H7 (cell line): ENCODE measurements around the gene SCT. TPM values are rescaled to one million over a fixed set of nuclear protein-coding genes. Genes with fewer than 3 reads are reported as not detected.
A peak's percentile ranks its signal among the peaks of the same experiment; 100 is the strongest.
"Not testable (repeated sequence)": the region's sequence is repeated elsewhere in the genome, so short reads cannot be mapped to it uniquely, and the experiment has no call there.

Experiments used
- DNase-seq: peaks from one replicate; pipeline ENCODE4 v3.0.0; 2012
- H3K27me3 ChIP-seq: 2 replicates; pipeline ENCODE4 v1.6.0; 2011; ENCODE audit warnings: mild to moderate bottlenecking, low read length; ENCODE audit not compliant: control insufficient read depth, insufficient read depth
- H3K36me3 ChIP-seq: replicated peaks from 2 replicates; pipeline ENCODE4 v1.5.1; 2011; ENCODE audit warnings: low read length; ENCODE audit not compliant: control insufficient read depth, insufficient read depth
- H3K4me3 ChIP-seq: 2 replicates; pipeline ENCODE4 v1.5.1; 2011; ENCODE audit warnings: low read depth, mild to moderate bottlenecking, control low read depth, low read length, moderate library complexity; ENCODE audit not compliant: insufficient read depth
- total RNA-seq: library from RNA; depleted of rRNA; stranded (reverse); fragments of >200 nt; shearing (Covaris generic); gene quantifications from 2 replicates; pipeline ENCODE4 v1.2.3, GENCODE V29; 2014

The SCT gene
- total RNA-seq, 1 experiment from 2014 or later = not detected

DNA sequence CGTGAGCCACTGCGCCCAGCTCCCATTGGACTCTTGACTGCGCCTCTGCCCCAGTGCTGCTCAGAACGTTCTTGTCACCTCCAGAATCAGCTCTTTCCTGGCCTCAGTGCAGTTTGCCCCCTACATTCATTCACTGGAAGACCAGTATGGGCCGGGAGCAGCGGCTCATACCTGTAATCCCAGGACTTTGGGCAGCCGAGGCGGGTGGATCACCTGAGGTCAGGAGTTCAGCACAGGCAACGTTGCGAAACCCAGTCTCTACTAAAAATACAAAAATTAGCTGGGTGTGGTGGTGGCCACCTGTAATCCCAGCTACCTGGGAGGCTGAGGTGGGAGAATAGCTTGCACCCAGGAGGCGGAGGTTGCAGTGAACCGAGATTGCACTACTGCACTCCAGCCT, 27.5 kb upstream of the SCT start:
- not testable (repeated sequence) for H3K36me3 ChIP-seq, H3K4me3 ChIP-seq, H3K27me3 ChIP-seq, DNase-seq

DNA sequence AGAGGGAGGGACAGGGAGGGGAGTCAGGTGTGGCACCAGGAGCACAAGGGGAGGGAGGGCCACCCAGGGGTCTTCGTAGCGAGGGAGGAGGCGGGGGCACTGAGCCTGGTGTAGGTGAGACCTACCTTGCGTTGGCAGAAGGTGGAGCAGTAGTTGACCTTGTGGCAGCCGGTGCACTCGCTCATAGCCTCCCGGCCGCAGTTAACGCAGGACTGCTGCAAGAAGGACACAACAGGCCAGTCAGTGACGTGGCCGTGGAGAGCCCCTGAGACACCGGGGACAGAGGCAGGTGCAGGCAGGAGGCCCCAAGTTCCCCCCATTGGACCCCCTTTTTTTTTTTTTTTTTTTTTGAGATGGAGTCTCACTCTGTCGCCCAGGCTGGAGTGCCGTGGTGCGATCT, 26.9 kb upstream of the SCT start:
- no peaks in the 10 kb centered on the region for H3K27me3 ChIP-seq
- no peak for DNase-seq
- H3K36me3 ChIP-seq = no peaks in the 10 kb centered on the region; the same call in none of the 2 replicates

GRCh38 chr11:653136-653535, 26.2 kb upstream of the SCT start:
- H3K36me3 ChIP-seq, H3K27me3 ChIP-seq, H3K4me3 ChIP-seq, DNase-seq: not testable (repeated sequence)

More for the DNA sequence above, 26.9 kb upstream of the SCT start:
- no peak overlapping the region for H3K4me3 ChIP-seq

DNA sequence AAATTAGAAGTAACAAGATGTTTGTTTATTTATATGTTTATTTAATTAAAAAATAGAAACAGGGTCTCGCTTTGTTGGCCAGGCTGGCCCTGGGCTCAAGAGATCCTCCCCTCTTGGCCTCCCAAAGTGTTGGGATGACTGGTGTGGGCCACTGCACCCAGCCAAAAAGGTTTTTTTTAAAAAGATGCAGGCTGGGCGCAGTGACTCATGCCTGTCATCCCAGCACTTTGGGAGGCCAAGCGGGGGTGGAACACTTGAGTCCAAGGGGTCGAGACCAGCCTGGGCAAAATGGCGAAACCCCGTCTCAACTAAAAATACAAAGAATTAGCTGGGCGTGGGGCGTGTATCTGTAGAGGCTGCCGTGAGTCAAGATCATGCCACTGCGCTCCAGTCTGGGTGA, 23.5 kb upstream of the SCT start:
- no peak overlapping the region for H3K4me3 ChIP-seq
- no peak for DNase-seq
- H3K27me3 ChIP-seq = no peaks in the 10 kb centered on the region
- H3K36me3 ChIP-seq = no peaks in the 10 kb centered on the region; the same call in none of the 2 replicates

DNA sequence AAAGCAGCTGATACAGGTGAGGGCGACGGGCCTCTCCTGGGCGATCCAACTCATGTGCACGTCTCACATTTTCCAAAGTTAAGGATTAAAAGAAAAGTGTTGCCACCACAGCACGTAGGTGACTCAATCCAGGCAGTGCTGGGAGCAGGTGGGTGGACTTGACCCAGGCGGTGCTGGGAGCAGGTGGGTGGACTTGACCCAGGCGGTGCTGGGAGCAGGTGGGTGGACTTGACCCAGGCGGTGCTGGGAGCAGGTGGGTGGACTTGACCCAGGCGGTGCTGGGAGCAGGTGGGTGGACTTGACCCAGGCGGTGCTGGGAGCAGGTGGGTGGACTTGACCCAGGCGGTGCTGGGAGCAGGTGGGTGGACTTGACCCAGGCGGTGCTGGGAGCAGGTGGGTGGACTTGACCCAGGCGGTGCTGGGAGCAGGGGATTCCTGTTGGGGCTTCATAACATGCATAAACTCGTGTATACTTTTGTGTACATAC, 20.7 kb upstream of the SCT start:
- H3K4me3 ChIP-seq, H3K27me3 ChIP-seq, H3K36me3 ChIP-seq, DNase-seq: not testable (repeated sequence)

- no peaks in the 10 kb centered on the region for H3K27me3 ChIP-seq
- no peak overlapping the region for H3K4me3 ChIP-seq
- no peaks in the 10 kb centered on the region for H3K36me3 ChIP-seq
- peak; percentile 55 for DNase-seq
Observed at GRCh38 chr11:646214-646613, 19.2 kb upstream of the SCT start.

- DNase-seq = peak; percentile 50
- H3K4me3 ChIP-seq = no peak overlapping the region
- no peaks in the 10 kb centered on the region for H3K36me3 ChIP-seq
- no peaks in the 10 kb centered on the region for H3K27me3 ChIP-seq
Observed at GRCh38 chr11:645536-645935, 18.6 kb upstream of the SCT start.

DNA sequence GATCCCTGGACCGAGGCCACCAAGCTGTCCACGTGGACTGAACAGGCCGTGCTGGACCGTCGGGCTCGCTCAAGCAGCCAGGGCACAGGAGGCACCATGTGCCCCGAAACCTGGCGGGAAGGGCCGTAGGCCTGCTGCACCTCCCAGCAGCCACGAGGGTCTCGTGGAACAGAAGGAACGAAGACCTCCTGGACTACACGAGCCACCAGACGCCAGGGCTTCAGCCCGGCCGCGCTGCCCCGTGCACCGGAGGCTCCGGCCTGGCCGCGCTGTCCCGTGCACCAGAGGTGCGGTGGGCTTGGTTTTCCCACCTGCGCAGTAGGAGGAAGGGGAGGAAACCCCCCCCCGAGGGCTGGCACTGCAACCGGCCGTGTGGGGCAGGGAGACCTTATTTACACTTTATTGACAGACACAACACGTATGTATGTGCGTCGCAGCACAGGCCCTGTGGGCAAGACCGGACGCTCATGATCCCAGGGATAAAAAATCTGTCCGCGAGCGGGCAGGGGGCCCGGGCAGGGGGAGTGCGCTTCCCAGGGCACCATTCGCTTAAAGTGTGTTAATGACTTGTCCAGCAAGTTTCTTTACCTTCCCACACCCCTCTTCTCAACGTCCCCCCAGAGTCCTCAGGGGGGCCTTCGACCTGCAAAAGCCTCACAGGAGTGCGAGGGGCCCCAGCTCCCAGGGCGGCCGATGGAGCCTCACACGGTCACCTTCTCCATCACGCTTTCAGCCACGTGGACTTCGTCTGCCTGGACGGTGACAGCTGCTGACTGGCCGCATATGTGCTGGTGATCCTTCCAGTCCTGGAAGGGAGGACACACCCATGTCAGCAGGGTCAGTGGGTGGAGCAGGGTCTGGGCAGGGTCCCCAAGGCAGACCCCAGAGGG, 17.1 kb upstream of the SCT start:
- peak; percentile 52 for DNase-seq

DNA sequence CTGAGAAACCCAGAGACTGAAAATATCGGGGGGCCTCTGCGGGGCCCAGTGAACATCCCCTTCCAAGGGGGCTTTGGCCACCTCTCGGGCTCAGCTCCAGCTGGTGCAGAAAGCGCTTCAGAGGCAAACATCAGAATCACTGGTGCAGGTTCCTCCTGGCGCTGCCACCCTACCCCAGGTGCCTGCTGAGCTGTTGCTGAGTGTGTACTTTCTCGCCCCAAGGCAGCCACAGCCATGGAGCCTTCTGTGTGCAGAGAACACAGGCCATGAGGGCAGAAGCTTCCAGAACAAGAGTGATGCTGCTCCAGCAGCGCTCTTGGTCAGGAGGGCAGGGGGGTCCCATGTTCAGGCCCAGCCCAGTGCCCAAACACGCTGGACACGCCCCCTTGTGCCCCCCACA, 16.4 kb upstream of the SCT start:
- peak; percentile 51 for DNase-seq
- no peaks in the 10 kb centered on the region for H3K36me3 ChIP-seq
- H3K4me3 ChIP-seq = no peak overlapping the region
- H3K27me3 ChIP-seq = peaks cover 11% of the 10 kb centered on the region

More for the DNA sequence above, 17.1 kb upstream of the SCT start:
- H3K27me3 ChIP-seq = peaks cover 5% of the 10 kb centered on the region; the same call in 1 of the 2 replicates
- H3K36me3 ChIP-seq = no peaks in the 10 kb centered on the region
- no peak overlapping the region for H3K4me3 ChIP-seq

DNA sequence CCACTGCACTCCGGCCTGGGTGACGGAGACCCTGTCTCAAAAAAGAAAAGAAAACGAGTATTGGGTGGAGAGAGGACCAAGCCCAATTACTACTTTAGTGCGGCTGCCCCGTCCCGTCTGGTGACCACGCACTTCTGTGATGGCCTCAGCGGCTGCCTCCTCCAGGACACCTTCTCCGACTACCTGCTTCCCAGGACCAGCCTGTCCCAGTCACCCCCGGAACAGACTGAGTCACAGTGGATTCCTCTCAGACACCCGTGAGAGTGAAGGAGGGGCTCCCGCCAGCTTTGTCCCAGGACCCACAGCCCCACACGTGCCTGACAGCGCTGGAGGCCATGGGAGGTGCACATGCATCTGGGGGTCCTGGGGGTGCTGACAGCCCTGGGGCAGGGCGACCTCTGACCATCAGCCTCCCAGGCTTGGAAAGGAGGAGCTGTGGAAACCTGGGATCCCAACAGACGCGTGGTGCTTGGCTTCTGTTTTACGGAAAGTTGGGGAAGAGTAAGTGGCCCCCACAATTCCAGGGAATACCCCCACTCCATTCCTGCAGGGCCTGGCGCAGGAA, 14.9 kb upstream of the SCT start:
- Histone ChIP-seq H3K27me3 (peaks cover 24% of the 10 kb centered on the region), H3K4me3 (no peak overlapping the region), H3K36me3 (no peaks in the 10 kb centered on the region)
- peak; percentile 64 for DNase-seq

DNA sequence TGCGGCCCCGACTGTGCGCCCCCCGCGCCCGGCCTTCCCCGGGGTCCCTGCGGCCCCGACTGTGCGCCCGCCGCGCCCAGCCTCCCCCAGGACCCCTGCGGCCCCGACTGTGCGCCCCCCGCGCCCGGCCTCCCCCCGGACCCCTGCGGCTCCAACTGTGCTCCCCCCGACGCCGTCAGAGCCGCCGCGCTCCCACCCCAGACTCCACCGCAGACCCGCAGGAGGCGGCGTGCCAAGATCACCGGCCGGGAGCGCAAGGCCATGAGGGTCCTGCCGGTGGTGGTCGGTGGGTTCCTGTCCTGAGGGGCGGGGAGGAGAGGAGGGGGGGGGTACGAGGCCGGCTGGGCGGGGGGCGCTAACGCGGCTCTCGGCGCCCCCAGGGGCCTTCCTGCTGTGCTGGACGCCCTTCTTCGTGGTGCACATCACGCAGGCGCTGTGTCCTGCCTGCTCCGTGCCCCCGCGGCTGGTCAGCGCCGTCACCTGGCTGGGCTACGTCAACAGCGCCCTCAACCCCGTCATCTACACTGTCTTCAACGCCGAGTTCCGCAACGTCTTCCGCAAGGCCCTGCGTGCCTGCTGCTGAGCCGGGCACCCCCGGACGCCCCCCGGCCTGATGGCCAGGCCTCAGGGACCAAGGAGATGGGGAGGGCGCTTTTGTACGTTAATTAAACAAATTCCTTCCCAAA, 13.2 kb upstream of the SCT start:
- H3K4me3 ChIP-seq = no peak overlapping the region; the same call in 1 of the 2 replicates
- peaks cover 33% of the 10 kb centered on the region for H3K27me3 ChIP-seq
- peak; percentile 85 for DNase-seq
- H3K36me3 ChIP-seq = no peaks in the 10 kb centered on the region

- DNase-seq = peak; percentile 83
- Histone ChIP-seq H3K36me3 (no peaks in the 10 kb centered on the region), H3K27me3 (peaks cover 33% of the 10 kb centered on the region), H3K4me3 (peak overlapping the region; percentile 20; the same call in 1 of the 2 replicates)
Observed at GRCh38 chr11:639332-639955, 12.5 kb upstream of the SCT start.

GRCh38 chr11:638631-639331, 11.8 kb upstream of the SCT start:
- H3K36me3 ChIP-seq = no peaks in the 10 kb centered on the region
- peak overlapping the region; percentile 20; the same call in 1 of the 2 replicates for H3K4me3 ChIP-seq
- H3K27me3 ChIP-seq = peaks cover 33% of the 10 kb centered on the region
- peak; percentile 93 for DNase-seq
